Measurements from ENCODE around the gene LBHD2.
"Not testable (repeated sequence)": the region's sequence is repeated elsewhere in the genome, so short reads cannot be mapped to it uniquely, and the experiment has no call there.

LBHD2 gene

DNA sequence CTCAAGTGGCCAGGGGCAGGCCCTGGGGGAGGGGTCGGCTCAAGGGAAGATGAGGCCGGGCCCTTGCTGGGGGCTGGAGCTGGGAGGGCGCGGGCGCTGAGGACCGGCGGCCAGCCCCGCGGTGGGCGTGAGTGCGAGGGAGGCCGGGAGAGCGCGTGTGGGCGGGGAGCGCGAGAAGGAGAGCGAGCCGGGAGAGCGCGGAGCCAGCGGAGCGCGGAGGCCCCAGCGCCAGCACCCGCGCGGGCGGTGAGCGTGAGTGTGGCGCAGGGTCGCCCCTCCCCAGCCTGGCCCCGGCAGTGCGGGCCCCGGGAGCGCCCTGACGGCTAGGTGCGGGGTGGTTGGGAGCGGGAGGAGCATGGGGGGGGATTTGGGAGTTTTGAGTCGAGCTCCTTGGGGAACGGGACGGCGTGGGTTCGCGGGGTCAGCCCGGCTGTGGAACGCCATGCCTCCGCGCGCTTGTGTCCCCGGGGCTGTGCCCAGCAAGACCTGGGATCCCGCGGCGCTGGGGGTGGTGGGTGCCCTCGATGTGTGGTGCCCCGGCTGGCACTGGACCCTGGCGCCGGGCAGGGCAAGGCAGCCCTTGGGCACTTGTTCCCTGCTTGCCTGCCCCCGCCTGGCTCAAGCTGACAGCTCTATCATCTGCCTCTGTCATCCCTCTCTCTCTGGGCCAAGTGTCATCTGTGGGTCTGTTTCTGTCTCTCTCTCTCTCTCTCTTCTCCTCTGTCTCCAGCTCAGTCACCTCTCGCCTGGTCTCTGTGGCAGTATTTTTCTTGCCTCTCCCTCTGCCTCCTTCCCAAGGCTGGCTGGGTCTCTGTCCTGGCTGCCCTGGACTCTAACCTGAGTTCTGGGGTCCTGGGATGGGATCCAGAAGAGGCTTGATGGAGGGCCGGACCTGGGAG lies at the start of gene LBHD2:
Gene LBHD2 (plus strand): TSS at position 190 of the 899 bp plus-strand sequence. CDS start 1,803 bp downstream, outside the sequence.
- DNase-seq, result no peak

GRCh38 chr14:103041464-103041863 lies 42.5 kb upstream of the LBHD2 start:
- no peak for DNase-seq

GRCh38 chr14:103043257-103044015 lies 40.6 kb upstream of the LBHD2 start:
- no peak for DNase-seq

DNA sequence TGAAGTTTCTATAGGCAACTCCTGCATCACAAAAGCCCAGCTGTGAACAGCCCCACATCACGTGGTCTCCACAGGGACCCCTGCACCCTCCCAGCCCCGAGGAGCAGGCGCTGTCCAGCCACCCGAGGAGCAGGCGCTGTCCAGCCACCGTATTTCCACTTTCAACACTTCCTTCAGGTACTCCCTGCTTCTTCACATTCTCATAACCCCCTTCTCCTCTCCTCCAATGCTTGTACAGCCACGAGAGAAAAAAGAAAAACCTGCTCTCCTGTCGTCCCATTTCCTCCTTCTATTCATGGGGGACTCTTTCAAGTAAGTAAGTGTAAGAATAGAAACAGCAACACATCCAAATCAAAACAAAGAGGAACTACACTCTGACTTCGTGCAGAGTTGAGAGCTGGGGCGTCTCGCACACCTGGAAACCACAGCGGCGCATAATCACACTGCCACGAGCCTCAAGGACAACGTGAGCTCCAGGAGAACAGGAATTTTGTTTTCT lies 38.6 kb upstream of the LBHD2 start:
- DNase-seq, result no peak

DNA sequence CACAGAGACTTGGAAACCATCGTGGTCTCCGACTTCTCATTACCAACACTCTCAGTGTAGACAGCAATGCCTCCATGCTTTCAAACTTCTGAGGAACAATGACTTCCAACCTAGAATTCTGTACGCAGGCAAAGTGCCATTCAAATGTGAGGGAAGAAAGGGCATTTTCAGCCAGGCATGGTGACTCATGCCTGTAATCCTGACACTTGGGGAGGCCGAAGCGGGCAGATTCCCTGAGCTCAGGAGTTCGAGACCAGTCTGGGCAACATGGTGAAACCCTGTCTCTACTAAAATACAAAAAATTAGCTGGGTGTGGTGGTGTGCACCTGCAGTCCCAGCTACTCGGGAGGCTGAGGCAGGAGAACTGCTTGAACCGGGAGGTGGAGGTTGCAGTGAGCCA lies 36.6 kb upstream of the LBHD2 start:
- not testable (repeated sequence) for DNase-seq

DNA sequence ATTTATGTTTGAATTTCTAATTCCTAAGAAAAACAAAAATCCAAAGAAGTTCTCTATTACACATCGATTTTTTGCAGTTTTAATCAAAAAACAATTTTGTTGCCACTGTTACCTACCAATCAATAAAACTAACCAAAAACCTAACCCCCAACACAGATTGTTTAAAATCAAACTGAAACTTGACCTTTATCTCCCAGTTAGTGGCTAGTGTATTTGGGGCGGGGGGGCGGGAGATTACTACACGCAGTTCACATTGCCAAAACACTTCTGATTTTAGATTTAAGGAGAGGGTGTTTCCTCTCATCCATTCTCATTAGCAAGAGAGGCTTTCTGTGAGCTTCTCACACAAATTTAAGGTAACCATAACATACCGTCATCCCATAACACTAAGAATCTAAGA lies 33.1 kb upstream of the LBHD2 start:
- no peak for DNase-seq

- no peak for DNase-seq
Observed at GRCh38 chr14:103052407-103052806, 31.6 kb upstream of the LBHD2 start.

- no peak for DNase-seq
Observed at GRCh38 chr14:103055695-103056094, 28.3 kb upstream of the LBHD2 start.

DNA sequence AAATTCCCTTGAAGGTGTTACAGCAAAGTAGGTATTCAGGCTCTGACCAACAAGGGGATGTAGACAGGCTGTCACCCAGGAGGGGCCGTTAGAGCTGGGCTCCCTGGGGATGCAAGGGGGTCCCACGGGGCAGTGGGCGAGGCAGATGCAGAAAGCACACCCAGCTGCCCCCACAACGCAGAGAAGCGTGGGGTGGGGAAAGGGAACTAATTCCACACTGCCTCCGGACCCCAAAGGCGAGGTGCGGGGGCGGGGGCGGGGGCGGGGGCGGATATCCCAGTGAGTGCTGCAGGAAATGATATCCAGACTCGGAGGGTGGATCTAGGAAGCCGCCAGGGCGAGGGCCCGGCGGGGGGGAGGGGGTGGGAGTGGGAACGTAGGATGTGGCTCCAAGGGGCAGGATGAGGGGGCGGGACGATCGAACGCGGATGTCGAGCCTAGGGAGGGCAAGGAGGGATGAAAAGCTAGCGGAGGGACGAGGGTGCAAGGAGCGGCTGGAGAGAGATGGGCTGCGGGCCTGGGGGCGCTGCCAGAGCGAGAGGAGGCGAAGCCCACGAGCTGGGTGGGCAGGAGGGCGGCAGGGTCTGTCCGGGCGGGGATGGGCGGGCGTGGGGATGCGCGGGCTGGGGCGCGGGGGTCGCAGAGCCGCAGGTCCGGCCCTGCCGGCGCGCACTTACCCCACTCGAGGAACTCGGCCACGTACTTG lies 27.5 kb upstream of the LBHD2 start:
- DNase-seq, result no peak

DNA sequence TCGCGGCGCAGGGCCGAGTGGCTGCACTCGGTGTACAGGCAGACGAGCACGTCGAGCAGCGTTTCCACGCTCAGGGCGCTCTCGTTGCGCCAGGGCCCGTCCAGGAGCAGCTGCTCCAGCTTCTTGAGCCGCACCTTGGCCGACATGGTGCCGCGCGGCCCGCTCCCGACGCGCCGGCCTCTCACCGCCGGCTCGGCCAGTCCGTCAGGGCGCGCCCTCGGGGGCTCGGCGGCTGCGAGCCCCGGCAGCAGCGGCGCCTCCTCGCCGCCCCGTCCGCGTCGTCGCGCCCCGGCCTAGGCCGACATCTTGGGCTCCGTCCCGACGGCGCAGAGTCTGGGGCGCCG lies 27.0 kb upstream of the LBHD2 start:
- DNase-seq, result no peak

DNA sequence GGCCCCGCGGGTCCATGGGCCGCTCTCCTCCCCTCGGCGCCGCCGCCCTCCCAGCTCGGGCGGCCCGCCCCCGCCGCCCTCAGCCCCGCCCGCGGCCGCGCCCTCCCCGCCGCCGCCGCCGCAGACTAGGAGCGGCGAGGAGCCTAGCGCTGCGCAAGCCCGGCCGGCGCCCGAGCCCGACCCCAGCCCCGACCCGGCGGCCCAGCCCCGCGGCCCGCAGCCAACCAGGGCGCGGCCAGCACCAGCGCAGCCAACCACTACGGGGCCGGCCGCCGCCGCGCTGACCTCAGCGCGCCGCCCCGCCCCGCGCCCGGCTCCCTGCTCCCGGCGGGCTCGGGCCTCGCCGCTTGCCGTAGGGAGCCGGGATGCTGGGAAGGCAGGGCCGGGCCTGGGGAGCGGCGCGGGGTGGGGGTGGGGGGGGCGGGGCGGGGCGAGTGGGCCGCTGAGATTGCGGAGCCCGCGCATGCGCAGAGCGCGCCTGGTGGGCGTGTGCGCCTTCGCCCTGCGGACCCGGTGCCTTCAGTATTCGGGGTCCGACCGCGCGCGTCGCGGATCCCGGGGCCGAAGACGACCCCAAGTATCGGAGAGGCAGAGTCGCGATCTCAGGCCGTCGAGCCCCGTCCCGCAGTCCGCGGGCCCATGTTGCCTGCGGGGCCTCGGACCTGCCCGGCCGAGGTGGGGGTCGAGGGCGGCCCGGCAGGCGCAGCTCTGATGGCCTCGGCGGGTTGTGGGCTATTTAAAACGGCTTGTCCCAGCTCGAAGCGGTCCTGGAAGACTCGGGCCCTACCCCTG lies 26.4 kb upstream of the LBHD2 start, which contains the start of gene CDC42BPB:
Gene CDC42BPB (minus strand): TSS at position 178 of the 792 bp plus-strand sequence. CDS start 376 bp downstream, outside the sequence.
- DNase-seq, result peak; percentile 83 to 93

- DNase-seq, result no peak
Observed at GRCh38 chr14:103058164-103059055, 25.6 kb upstream of the LBHD2 start.

DNA sequence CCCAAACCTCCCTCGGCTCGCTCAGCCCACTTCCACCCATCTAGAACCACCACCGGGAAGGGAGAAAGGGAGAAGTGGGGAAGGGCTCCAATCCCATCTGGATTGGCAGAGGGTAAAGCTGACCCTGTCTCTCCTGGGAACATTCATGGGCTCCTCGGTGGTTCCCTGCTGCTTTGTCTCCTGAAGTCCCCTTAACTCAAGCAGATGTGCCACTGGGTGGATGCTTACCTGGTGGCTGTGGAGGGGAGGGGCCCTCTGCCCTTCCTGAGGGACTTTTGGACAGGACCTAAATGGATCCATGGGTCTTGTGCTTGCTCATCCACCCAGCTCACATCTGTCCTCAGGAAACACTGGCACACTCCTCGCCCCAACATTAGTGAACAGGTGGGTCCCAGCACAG lies 24.5 kb upstream of the LBHD2 start:
- no peak for DNase-seq

GRCh38 chr14:103061482-103061976 lies 22.5 kb upstream of the LBHD2 start:
- no peak for DNase-seq

DNA sequence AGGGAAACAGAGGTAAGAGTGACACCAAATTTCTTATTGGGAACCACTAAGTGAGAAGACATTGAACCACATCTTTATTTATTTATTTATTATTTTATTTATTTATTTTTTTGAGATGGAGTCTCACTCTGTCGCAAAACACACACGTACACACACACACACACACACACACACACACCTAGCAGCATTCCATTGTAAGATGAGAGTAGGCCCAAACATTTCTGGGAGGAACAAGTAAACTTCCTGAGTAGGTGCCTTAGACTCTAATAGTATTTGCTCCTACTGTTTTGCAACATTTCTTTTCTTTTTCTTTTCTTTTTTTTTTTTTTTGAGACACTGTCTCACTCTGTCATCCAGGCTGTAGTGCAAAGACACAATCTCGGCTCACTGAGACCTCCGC lies 19.6 kb upstream of the LBHD2 start:
- DNase-seq, result no peak

GRCh38 chr14:103064978-103065377 lies 19.0 kb upstream of the LBHD2 start:
- DNase-seq, result no peak

DNA sequence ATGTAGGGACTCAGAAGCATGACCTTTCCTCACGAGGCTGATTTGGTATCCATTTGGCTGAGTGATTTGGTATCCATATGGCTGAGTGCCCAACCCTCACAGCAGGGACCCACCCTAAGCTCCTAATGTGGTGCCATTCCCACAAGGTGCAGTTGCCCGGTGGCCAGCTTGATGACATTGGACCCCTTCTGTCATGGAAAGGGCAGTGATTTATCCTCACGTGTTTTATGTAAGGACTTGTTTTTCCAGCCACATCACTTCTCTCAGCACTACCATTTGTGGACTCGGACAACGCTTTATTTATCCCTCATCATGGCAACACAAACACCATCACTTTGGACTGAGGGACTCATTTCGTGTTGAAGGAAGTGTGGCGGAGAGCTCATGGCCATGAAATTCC lies 18.1 kb upstream of the LBHD2 start:
- no peak for DNase-seq

DNA sequence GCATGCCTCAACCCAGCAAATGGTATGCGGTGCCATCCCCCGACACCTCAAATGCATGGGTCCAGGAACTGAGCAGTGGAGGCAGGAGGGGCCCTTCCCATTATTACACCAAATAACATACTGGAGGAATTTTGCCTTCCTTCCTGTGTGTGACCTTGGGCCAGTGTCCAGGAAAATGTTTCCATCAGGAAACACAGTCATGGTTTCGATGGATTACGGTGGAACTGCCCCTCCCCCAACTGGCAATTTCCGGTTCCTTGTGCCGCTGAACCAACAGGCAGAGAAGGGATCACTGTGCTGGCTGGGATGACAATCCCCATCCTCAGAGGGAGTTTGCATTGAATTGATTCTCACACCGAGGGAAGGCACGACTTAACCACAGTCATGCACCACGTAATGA lies 17.6 kb upstream of the LBHD2 start:
- DNase-seq, result no peak

DNA sequence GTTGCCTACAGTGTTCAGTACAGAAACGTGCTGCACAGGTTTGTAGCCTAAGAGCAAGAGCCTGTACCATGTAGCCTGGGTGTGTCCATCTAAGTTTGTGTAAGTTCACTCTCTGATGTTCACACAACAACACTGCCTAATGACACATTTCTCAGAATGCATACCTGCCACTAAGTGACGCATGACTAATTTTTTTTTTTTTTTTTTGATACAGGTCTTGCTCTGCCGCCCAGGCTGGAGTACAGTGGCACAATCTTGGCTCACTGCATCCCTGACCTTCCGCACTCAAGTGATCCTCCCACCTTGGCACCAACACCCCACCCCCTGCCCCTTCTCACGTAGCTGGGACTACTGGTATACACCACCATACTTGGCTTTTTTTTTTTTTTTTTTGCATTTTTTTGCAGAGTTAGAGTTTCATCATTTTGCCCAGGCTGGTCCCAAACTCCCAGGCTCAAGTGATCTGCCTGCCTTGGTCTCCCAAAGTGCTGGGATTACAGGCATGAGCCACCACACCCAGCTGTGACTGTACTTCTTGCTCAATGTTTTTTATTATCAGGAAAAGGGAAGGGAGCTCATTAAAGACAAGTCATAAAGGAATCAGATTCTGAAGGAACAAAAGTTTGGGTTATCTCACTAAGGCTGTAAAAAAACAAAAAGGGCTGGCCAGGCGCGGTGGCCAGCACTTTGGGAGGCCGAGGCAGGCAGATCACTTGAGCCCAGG lies 16.6 kb upstream of the LBHD2 start:
- DNase-seq, result no peak

DNA sequence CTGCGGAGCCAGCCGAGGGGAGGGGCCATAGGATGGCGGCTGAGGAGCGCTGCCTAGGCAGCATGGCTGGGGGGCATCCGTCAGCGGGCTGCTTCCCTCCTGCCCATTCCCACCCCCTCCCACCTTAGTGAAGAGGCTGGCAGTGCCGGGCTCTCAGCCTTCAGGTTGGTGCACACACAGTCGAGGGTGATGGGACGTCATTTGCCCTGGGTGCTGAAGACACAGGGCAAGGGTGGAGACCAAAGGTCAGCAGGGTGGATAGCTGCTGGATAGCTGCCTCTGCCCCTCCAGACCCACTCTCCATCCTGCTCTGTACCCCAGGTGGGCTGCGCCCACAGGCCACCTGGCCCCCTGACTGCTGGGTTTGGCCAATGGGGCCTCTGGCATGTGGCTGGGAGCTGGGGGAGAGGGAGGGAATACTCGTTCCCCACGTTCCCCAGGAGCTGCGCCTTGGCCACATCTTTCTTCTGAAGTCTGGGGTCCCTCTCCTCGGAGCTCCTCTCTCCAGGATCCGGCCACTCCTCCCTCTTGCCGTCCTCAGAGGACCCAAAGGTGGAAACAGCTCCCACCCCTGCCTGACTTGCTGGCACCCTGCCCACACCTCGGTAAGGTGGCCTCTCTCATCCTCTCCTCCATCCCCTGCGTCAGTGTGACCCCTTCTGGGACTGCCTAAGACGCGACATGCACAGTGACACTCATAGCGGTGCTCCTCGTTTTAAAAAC lies 15.5 kb upstream of the LBHD2 start:
- no peak for DNase-seq

Measured in hippocampal formation (tissue), 2 donors.